ENCODE data around the gene DENND1A.

DENND1A gene

DNA sequence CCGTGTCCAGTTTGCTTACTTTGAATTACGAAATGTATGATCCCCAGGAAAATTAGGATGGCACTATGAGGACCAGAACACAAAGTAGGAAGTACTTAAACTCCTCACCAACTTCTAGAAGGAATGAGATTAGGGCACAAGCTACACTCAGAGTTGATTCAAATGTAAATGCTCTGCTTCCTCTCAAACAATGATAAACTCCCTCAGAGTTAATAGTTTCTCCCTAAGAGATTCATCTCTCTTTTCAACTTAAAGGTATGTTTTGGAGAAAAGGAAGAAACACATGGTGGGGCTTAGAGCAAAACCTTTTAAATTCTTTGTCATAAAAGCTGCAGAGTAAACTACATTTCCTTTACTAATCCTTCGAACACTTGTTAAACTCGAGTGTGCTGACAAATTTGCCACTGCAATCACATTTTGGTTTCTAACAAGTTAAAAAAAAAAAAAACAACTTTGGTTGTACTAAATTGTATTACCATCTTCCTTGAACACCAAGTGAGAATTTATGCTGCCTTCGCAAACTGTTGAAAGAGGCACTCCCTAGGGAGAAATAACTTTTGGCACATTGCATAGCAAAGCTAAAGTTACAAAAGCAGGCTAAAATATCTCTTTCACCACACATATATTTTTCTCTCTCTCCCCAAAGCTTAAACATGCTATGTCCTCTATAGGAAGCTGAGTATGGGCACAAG is 66.6 kb downstream of the DENND1A start:
- no peak overlapping the region for H3K9ac ChIP-seq (ENCODE audit: low read depth, low read length)
- H3K9me3 ChIP-seq (ENCODE audit: control insufficient read depth, insufficient read depth, low read length): no peaks in the 10 kb centered on the region
- peak overlapping the region; percentile 28 for H3K4me3 ChIP-seq (ENCODE audit: low read depth, low read length)
- H3K36me3 ChIP-seq (ENCODE audit: control insufficient read depth, insufficient read depth, low read length): no peaks in the 10 kb centered on the region
- peaks cover 35% of the 10 kb centered on the region for H3K27me3 ChIP-seq (ENCODE audit: control insufficient read depth, insufficient read depth, low read length)
- H3K27ac ChIP-seq (ENCODE audit: low read depth, low read length): peak overlapping the region; percentile 95
- H3K4me1 ChIP-seq (ENCODE audit: control insufficient read depth, insufficient read depth, low read length): peaks cover 88% of the 10 kb centered on the region

DNA sequence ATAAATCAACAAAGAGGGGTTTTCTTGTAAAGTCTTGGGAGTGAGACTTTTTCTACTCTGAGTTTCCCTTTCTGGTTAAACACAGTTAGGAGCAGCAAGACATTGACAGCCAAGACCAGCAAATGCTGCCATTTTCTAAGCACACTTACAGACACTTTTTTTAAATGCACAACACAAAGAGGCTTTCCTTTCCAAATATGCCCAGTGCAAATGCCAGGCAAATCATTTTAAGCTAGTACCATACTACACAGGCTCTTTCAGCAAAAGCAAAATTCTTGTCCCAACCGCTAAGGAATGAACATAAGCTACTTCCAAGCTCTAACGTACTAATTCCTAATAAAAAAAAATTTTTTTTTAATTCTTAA is 68.2 kb downstream of the DENND1A start:
- H3K4me1 ChIP-seq (ENCODE audit: control insufficient read depth, insufficient read depth, low read length): peaks cover 72% of the 10 kb centered on the region

DNA sequence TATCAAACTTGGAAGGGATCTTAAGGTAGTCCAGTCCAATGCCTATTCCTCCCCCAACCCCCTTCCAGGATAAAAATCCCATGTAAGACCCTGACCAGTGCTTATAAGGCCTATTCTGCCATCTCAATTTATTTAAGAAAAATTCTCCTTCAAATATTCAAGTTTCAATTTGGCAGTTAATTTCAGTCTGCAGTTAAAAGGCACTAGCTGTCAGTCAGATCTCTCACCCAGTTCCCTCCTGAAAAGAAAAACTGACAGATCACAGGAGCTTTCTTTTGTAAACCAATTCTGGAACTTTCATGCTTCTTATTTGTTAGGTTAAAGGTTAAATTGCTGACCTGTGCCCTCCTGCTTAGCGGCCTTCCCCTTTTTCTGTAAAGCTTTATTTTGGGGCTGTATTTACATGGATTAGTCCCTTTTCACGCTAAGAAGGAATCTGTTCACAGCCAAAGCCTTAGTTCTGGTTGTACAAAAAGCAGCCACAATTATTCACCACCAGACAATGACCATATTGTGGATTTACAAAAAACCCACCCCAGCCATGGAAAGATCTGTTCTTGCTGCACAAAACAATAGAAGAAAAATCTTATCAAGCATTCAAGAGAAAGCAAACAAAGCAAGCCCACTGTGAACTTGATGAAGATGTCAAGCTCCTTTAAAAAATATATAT is 68.7 kb downstream of the DENND1A start:
- H3K27me3 ChIP-seq (ENCODE audit: control insufficient read depth, insufficient read depth, low read length): peaks cover 35% of the 10 kb centered on the region
- H3K4me3 ChIP-seq (ENCODE audit: low read depth, low read length): no peak overlapping the region; the same call in 1 of the 2 replicates
- H3K9me3 ChIP-seq (ENCODE audit: control insufficient read depth, insufficient read depth, low read length): no peaks in the 10 kb centered on the region
- H3K36me3 ChIP-seq (ENCODE audit: control insufficient read depth, insufficient read depth, low read length): no peaks in the 10 kb centered on the region
- H3K9ac ChIP-seq (ENCODE audit: low read depth, low read length): no peak overlapping the region
- H3K4me1 ChIP-seq (ENCODE audit: control insufficient read depth, insufficient read depth, low read length): peaks cover 67% of the 10 kb centered on the region
- H3K27ac ChIP-seq (ENCODE audit: low read depth, low read length): peak overlapping the region; percentile 84

More for the DNA sequence above, 68.2 kb downstream of the DENND1A start:
- Histone ChIP-seq H3K27me3 (ENCODE audit: control insufficient read depth, insufficient read depth, low read length) (peaks cover 35% of the 10 kb centered on the region), H3K36me3 (ENCODE audit: control insufficient read depth, insufficient read depth, low read length) (no peaks in the 10 kb centered on the region), H3K4me3 (ENCODE audit: low read depth, low read length) (no peak overlapping the region), H3K9me3 (ENCODE audit: control insufficient read depth, insufficient read depth, low read length) (no peaks in the 10 kb centered on the region), H3K9ac (ENCODE audit: low read depth, low read length) (no peak overlapping the region), H3K27ac (ENCODE audit: low read depth, low read length) (peak overlapping the region; percentile 84)

DNA sequence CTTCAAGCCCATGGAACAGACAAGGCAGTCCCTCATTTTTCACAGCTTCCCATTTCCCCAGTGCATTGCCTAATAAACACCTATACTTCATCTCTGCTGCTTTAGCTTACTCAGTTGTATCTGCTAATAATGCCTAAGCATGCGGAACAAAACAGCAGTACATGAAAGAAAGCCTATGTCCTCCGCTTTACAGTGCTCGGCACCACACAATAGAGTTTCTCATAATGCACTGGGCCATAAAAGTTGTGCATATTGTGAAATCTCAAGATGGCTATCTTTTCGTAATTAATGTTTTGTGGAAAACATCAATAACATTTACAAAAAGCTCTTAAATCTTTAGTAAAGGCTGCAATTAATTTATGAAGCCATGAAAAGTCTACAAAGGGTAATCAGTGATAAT is 69.3 kb downstream of the DENND1A start:
- Histone ChIP-seq H3K9ac (ENCODE audit: low read depth, low read length) (no peak overlapping the region), H3K36me3 (ENCODE audit: control insufficient read depth, insufficient read depth, low read length) (no peaks in the 10 kb centered on the region), H3K9me3 (ENCODE audit: control insufficient read depth, insufficient read depth, low read length) (no peaks in the 10 kb centered on the region), H3K4me3 (ENCODE audit: low read depth, low read length) (no peak overlapping the region), H3K4me1 (ENCODE audit: control insufficient read depth, insufficient read depth, low read length) (peaks cover 61% of the 10 kb centered on the region), H3K27ac (ENCODE audit: low read depth, low read length) (peak overlapping the region; percentile 84), H3K27me3 (ENCODE audit: control insufficient read depth, insufficient read depth, low read length) (peaks cover 31% of the 10 kb centered on the region)

DNA sequence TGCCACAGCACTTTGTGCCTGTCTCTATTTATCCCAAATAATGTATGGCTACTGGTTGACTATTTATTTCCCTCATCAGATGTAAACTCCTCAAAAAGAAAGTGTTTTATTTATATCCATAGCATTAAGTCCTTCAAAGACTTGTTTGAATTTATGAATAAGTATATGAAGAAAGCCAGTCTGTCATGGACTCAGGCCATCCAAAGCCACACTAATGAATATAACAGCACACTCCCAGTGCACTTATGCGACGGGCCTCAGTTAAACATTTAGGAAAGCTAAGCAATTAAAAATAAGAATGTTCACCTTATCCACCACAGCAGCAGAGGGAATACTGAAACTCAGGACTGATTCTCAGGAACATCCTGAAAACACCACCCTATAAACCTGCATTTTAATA is 77.5 kb downstream of the DENND1A start:
- peak overlapping the region; percentile 91 for H3K27ac ChIP-seq (ENCODE audit: low read depth, low read length)
- H3K4me3 ChIP-seq (ENCODE audit: low read depth, low read length): no peak overlapping the region
- no peaks in the 10 kb centered on the region for H3K27me3 ChIP-seq (ENCODE audit: control insufficient read depth, insufficient read depth, low read length)
- no peaks in the 10 kb centered on the region for H3K36me3 ChIP-seq (ENCODE audit: control insufficient read depth, insufficient read depth, low read length)
- H3K9me3 ChIP-seq (ENCODE audit: control insufficient read depth, insufficient read depth, low read length): peaks cover 4% of the 10 kb centered on the region; the same call in 1 of the 2 replicates
- H3K9ac ChIP-seq (ENCODE audit: low read depth, low read length): no peak overlapping the region
- peaks cover 21% of the 10 kb centered on the region for H3K4me1 ChIP-seq (ENCODE audit: control insufficient read depth, insufficient read depth, low read length)

DNA sequence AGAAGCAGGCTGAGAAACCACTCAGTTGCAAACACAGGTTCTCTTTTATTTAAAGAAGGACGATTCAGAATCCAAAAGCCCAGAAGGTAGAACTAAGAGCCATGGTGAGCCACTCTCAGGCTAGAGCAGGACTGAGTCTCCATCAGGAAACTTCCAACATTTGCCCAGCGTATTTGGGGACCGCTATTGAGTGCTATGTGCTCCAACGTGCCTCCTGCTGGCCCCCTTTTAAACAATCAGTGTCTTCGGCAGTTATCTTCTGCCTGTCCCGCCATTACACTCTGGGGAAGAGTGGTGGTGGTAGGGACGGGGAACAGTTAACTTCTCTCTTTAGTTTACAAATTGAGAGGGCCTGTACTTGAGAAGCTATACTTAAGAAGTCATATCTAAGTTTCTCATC is 78.1 kb downstream of the DENND1A start:
- Histone ChIP-seq H3K27me3 (ENCODE audit: control insufficient read depth, insufficient read depth, low read length) (no peaks in the 10 kb centered on the region), H3K4me1 (ENCODE audit: control insufficient read depth, insufficient read depth, low read length) (peaks cover 21% of the 10 kb centered on the region), H3K27ac (ENCODE audit: low read depth, low read length) (peak overlapping the region; percentile 91), H3K36me3 (ENCODE audit: control insufficient read depth, insufficient read depth, low read length) (no peaks in the 10 kb centered on the region), H3K4me3 (ENCODE audit: low read depth, low read length) (no peak overlapping the region), H3K9ac (ENCODE audit: low read depth, low read length) (no peak overlapping the region), H3K9me3 (ENCODE audit: control insufficient read depth, insufficient read depth, low read length) (peaks cover 10% of the 10 kb centered on the region; the same call in 1 of the 2 replicates)

DNA sequence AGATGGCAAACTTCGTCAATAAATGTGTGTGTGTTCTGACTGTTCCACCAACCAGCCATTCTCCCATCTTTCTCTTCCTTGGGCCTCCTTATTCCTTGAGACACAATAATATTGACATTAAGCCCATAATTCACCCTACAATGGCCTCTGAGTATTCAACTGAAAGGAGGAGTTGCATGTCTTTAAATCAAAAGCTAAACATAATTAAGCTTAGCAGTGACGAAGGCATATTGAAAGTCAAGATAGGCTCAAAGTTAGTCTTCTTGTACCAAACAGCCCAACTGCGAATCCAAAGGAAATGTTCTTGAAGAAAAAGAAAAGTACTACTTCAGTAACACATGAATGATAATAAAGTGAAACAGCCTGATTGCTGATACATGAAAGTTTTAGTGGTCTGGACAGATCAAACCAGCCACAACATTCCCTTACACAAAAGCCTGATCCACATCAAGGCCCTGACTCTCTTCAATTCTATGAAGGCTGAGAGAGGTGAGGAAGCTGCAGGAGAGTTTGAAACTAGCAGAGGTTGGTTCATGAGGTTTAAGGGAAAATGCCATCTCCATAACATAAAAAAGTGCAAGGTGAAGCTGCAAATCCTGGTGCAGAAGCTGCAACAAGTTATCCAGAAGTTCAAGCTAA is 81.4 kb downstream of the DENND1A start:
- Histone ChIP-seq H3K27ac (ENCODE audit: low read depth, low read length) (no peak overlapping the region), H3K9me3 (ENCODE audit: control insufficient read depth, insufficient read depth, low read length) (peaks cover 10% of the 10 kb centered on the region; the same call in 1 of the 2 replicates), H3K9ac (ENCODE audit: low read depth, low read length) (no peak overlapping the region)

DNA sequence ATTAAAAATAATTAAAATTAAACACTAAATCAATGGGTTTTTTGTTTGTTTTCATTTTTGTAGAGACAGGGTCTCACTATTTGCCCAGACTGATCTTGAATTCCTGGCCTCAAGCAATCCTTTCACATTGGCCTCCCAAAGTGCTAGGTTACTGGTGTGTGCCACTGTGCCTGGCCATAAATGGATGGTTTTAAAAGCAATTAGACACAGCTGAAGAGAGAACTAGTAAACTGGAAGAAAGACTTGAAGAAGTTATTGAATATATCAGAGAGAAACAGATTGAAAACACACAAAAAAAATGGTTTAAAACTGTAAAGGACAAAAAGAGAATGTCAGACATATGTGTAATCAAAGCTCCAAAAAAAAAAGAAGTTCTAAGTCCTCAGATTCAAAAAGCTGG is 83.0 kb downstream of the DENND1A start:
- Histone ChIP-seq H3K9ac (ENCODE audit: low read depth, low read length) (no peak overlapping the region), H3K9me3 (ENCODE audit: control insufficient read depth, insufficient read depth, low read length) (peaks cover 10% of the 10 kb centered on the region; the same call in 1 of the 2 replicates), H3K4me3 (ENCODE audit: low read depth, low read length) (no peak overlapping the region), H3K27me3 (ENCODE audit: control insufficient read depth, insufficient read depth, low read length) (no peaks in the 10 kb centered on the region), H3K36me3 (ENCODE audit: control insufficient read depth, insufficient read depth, low read length) (no peaks in the 10 kb centered on the region), H3K4me1 (ENCODE audit: control insufficient read depth, insufficient read depth, low read length) (peaks cover 13% of the 10 kb centered on the region), H3K27ac (ENCODE audit: low read depth, low read length) (no peak overlapping the region)

More for the DNA sequence above, 81.4 kb downstream of the DENND1A start:
- Histone ChIP-seq H3K27me3 (ENCODE audit: control insufficient read depth, insufficient read depth, low read length) (no peaks in the 10 kb centered on the region), H3K4me1 (ENCODE audit: control insufficient read depth, insufficient read depth, low read length) (peaks cover 21% of the 10 kb centered on the region), H3K4me3 (ENCODE audit: low read depth, low read length) (no peak overlapping the region), H3K36me3 (ENCODE audit: control insufficient read depth, insufficient read depth, low read length) (no peaks in the 10 kb centered on the region)

DNA sequence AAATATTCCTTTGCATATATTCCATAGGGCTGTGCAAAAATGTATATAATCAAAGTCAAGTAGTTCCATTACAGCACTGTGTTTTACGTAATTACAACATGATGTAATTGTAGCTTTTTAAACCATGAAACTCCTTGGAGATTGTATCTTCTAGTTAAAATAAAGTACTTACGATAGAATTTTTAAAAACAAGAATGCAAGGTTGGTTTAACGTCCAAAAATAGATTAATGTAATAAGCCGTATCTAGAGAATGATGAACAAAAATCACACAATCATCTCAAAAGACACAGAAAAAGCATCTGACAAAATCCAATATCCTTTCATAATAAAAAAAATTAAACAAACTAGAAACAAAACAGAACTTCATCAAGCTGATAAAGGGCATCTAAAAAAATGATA is 86.2 kb downstream of the DENND1A start:
- H3K27me3 ChIP-seq (ENCODE audit: control insufficient read depth, insufficient read depth, low read length): no peaks in the 10 kb centered on the region
- H3K9me3 ChIP-seq (ENCODE audit: control insufficient read depth, insufficient read depth, low read length): peaks cover 10% of the 10 kb centered on the region; the same call in 1 of the 2 replicates
- peaks cover 16% of the 10 kb centered on the region for H3K4me1 ChIP-seq (ENCODE audit: control insufficient read depth, insufficient read depth, low read length)
- H3K4me3 ChIP-seq (ENCODE audit: low read depth, low read length): no peak overlapping the region
- no peaks in the 10 kb centered on the region for H3K36me3 ChIP-seq (ENCODE audit: control insufficient read depth, insufficient read depth, low read length)
- H3K9ac ChIP-seq (ENCODE audit: low read depth, low read length): no peak overlapping the region
- no peak overlapping the region for H3K27ac ChIP-seq (ENCODE audit: low read depth, low read length)

DNA sequence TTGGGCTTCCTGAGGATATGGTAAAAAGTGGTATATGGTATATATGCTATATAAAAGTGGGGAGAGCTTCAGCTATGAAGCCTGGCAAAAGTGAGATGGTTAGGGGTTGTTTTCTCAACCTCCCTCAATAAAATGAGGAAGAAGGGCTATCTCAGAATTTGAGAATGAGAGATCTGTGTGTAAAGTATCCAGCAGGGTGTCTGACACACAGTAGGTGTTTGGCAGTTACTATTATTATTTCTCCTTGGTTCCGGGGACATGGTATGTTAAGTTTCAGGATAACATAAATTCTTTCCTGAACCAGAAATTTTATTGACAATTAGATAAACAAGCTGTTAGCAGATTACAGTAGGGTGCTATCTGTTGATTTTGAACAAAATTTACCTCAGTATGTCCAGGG is 94.1 kb downstream of the DENND1A start:
- Histone ChIP-seq H3K4me3 (ENCODE audit: low read depth, low read length) (no peak overlapping the region), H3K4me1 (ENCODE audit: control insufficient read depth, insufficient read depth, low read length) (peaks cover 38% of the 10 kb centered on the region), H3K9me3 (ENCODE audit: control insufficient read depth, insufficient read depth, low read length) (no peaks in the 10 kb centered on the region), H3K9ac (ENCODE audit: low read depth, low read length) (no peak overlapping the region), H3K27ac (ENCODE audit: low read depth, low read length) (no peak overlapping the region), H3K27me3 (ENCODE audit: control insufficient read depth, insufficient read depth, low read length) (no peaks in the 10 kb centered on the region), H3K36me3 (ENCODE audit: control insufficient read depth, insufficient read depth, low read length) (no peaks in the 10 kb centered on the region)

All from HUES48 (cell line).